HepG2 (cell line): ENCODE data around the gene F12. TPM values are rescaled to one million over a fixed set of nuclear protein-coding genes. Genes with fewer than 3 reads are reported as not detected.

Experiments used
- BRD4 ChIP-seq: sonication (generic); formaldehyde crosslinking; IDR thresholded peaks from 2 replicates; pipeline ENCODE4 v1.4.0; 2020; ENCODE audit warnings: missing genetic modification reagents
- E2F5 ChIP-seq: sonication (generic); formaldehyde crosslinking; conservative IDR thresholded peaks from 2 replicates; pipeline ENCODE4 v1.4.0; 2020; ENCODE audit warnings: missing genetic modification reagents
- EP300 ChIP-seq, 3 experiments: sonication (generic) in 1 of 3; formaldehyde crosslinking in 1 of 3; IDR thresholded peaks; 2 replicates each; pipeline versions ENCODE4 v1.5.1 to v1.6.1; 2011 to 2020; ENCODE audit warnings: low read depth in 2 of 3, low read length in 2 of 3, borderline replicate concordance in 1 of 3, improper control_type of control experiment in 1 of 3, mild to moderate bottlenecking in 1 of 3, missing genetic modification reagents in 1 of 3, moderate library complexity in 1 of 3
- FOXP1 ChIP-seq, 2 experiments: fragments of 450-650 bp in 1 of 2; IDR thresholded peaks; 2 replicates each; pipeline ENCODE4 v1.6.1; 2017 to 2018; ENCODE audit warnings: antibody characterized with exemption in 1 of 2
- KMT2B ChIP-seq: IDR thresholded peaks from 2 replicates; pipeline ENCODE4 v1.6.1; 2016; ENCODE audit warnings: missing genetic modification reagents, missing compliant biosample characterization
- NR2C2 ChIP-seq: sonication (generic); formaldehyde crosslinking; IDR thresholded peaks from 2 replicates; pipeline ENCODE4 v1.4.0; 2020; ENCODE audit warnings: missing genetic modification reagents, mild to moderate bottlenecking, moderate library complexity, borderline replicate concordance
- SATB2 ChIP-seq: sonication (generic); formaldehyde crosslinking; IDR thresholded peaks from 2 replicates; pipeline ENCODE4 v1.5.0; 2020; ENCODE audit warnings: missing genetic modification reagents
- TBP ChIP-seq: sonication (generic); formaldehyde crosslinking; IDR thresholded peaks from 2 replicates; pipeline ENCODE4 v1.5.0; 2020; ENCODE audit warnings: missing genetic modification reagents
- TCF7 ChIP-seq: sonication (generic); IDR thresholded peaks from 2 replicates; pipeline ENCODE4 v1.6.1; 2016; ENCODE audit warnings: antibody characterized with exemption, low read depth
- TGIF2 ChIP-seq: IDR thresholded peaks from 2 replicates; pipeline ENCODE4 v1.6.1; 2016; ENCODE audit warnings: control low read depth, missing compliant biosample characterization
- XBP1 ChIP-seq: sonication (generic); formaldehyde crosslinking; IDR thresholded peaks from 2 replicates; pipeline ENCODE4 v1.5.0; 2020; ENCODE audit warnings: missing genetic modification reagents
- ZBTB38 ChIP-seq: sonication (generic); formaldehyde crosslinking; IDR thresholded peaks from 2 replicates; pipeline ENCODE4 v1.5.1; 2020; ENCODE audit warnings: mild to moderate bottlenecking, missing genetic modification reagents
- ZHX2 ChIP-seq, 2 experiments: sonication (generic) in 1 of 2; formaldehyde crosslinking in 1 of 2; IDR thresholded peaks; 2 replicates each; pipeline versions ENCODE4 v1.6.1 to v1.9.0; 2014 to 2022; ENCODE audit warnings: antibody characterized with exemption in 1 of 2, borderline replicate concordance in 1 of 2, inconsistent platforms in 1 of 2, low read depth in 1 of 2, missing genetic modification reagents in 1 of 2
- ZNF292 ChIP-seq: sonication (generic); formaldehyde crosslinking; IDR thresholded peaks from 2 replicates; pipeline ENCODE4 v1.8.1; 2022; ENCODE audit warnings: mild to moderate bottlenecking, low read depth, missing genetic modification reagents, borderline replicate concordance
- ZNF34 ChIP-seq: sonication (generic); formaldehyde crosslinking; IDR thresholded peaks from 2 replicates; pipeline ENCODE4 v1.4.0; 2020; ENCODE audit warnings: mild to moderate bottlenecking, missing genetic modification reagents, borderline replicate concordance
- ZNF619 ChIP-seq: sonication (generic); formaldehyde crosslinking; IDR thresholded peaks from 2 replicates; pipeline ENCODE4 v1.4.0; 2020; ENCODE audit warnings: mild to moderate bottlenecking, missing genetic modification reagents
- ZNF878 ChIP-seq: sonication (generic); formaldehyde crosslinking; IDR thresholded peaks from 2 replicates; pipeline ENCODE4 v1.8.1; 2023; ENCODE audit warnings: mild to moderate bottlenecking, missing genetic modification reagents, moderate library complexity
- polyA plus RNA-seq, 8 experiments: library from polyadenylated mRNA; depleted of rRNA in 3 of 8; stranded (reverse) in 7 of 8; unstranded in 1 of 8; fragments of >200 nt; fragmentation: Illumina TruSeq in 4 of 8; extraction: Trizol in 4 of 8; gene quantifications; 2 replicates each; pipeline versions ENCODE4 v1.2.1 to v1.2.3, GENCODE V29; 2011 to 2016; ENCODE audit warnings: low read depth in 4 of 8, missing spikeins in 1 of 8, mixed read lengths in 1 of 8; ENCODE audit not compliant: insufficient read depth in 1 of 8
- total RNA-seq, 5 experiments: library from RNA; depleted of rRNA; stranded (reverse); fragments of >200 nt; fragmentation: Illumina TruSeq; extraction: Trizol; gene quantifications; 2 replicates each; pipeline ENCODE4 v1.2.3, GENCODE V29; 2016; ENCODE audit warnings: low read depth in 1 of 5
- TF ChIP-seq, protein P1 (sequence below): sonication (generic); formaldehyde crosslinking; IDR thresholded peaks from 2 replicates; pipeline ENCODE4 v1.5.0; 2020; ENCODE audit warnings: mild to moderate bottlenecking, missing genetic modification reagents
- TF ChIP-seq, protein P2 (sequence below): sonication (generic); formaldehyde crosslinking; IDR thresholded peaks from 2 replicates; pipeline ENCODE4 v1.5.0; 2020; ENCODE audit warnings: missing genetic modification reagents

Gene F12
- total and polyA plus RNA-seq, 2 of the 13 experiments (the other 11 are each of a cell fraction or from before 2014, with no cell fraction given): 2.5 to 3.0 TPM

DNA sequence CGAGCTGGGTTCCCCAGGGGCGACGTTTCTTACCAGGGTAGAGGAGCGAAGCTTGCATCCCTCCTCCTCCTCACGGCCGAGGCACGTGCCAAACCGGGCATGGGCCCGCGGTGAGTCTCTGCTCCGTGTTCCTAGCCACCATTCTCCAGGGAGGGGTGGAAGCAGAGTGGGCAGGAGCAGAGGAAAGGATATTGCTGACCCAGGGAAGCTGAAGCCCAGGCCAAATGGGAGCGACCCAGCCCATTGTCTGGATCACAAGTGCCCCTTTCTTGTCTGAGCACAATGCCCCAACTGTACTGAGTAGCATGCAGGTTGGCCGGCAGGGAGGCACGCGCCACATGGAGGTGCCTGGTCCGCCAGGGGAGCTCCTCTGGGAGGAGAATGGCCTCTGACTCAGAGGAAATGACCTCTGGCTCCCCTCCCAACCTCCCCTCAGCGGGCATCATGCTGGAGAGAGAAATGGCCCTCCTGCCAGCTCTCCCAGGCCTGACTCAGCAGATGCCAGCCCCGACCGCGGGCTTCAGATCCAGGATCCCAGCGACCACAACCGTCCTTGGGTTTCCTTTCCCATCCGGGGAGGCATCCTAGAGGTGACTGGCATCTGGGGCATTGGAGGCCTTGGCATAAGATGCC is 38.4 kb upstream of the F12 start (continued):
- TF ChIP-seq BRD4 (CRISPR knock-in tag) (no peak), TGIF2 (CRISPR knock-in tag) (peak; percentile 81), FOXP1 (IDR thresholded peaks at IDR 0.05) (no peak), FOXP1 (CRISPR knock-in tag; IDR thresholded peaks at IDR 0.05) (no peak), XBP1 (CRISPR knock-in tag) (no peak), TCF7 (no peak), TBP (CRISPR knock-in tag) (no peak), SATB2 (CRISPR knock-in tag) (no peak), ZNF619 (CRISPR knock-in tag) (no peak), ZNF34 (CRISPR knock-in tag) (no peak), ZNF292 (no peak), ZNF878 (CRISPR knock-in tag) (no peak), KMT2B (CRISPR knock-in tag) (peak; percentile 58; the same call in 1 of the 2 replicates), E2F5 (no peak), ZHX2 (IDR thresholded peaks at IDR 0.05; ENCODE audit: low read depth) (peak; percentile 42; the same call in 1 of the 2 replicates), ZHX2 (CRISPR knock-in tag; IDR thresholded peaks at IDR 0.05; ENCODE audit: borderline replicate concordance) (no peak), NR2C2 (CRISPR knock-in tag) (peak; percentile 80), ZBTB38 (peak; percentile 23; the same call in 1 of the 2 replicates), EP300 (IDR thresholded peaks at IDR 0.05; ENCODE audit: low read depth in 2 of 2, low read length in 2 of 2) (peak in 1 of 2 experiments; percentile 13; a peak in 1 of 4 replicates), EP300 (CRISPR knock-in tag; IDR thresholded peaks at IDR 0.05; ENCODE audit: borderline replicate concordance) (peak; percentile 35; the same call in 1 of the 2 replicates)
- TF ChIP-seq, protein P1, sequence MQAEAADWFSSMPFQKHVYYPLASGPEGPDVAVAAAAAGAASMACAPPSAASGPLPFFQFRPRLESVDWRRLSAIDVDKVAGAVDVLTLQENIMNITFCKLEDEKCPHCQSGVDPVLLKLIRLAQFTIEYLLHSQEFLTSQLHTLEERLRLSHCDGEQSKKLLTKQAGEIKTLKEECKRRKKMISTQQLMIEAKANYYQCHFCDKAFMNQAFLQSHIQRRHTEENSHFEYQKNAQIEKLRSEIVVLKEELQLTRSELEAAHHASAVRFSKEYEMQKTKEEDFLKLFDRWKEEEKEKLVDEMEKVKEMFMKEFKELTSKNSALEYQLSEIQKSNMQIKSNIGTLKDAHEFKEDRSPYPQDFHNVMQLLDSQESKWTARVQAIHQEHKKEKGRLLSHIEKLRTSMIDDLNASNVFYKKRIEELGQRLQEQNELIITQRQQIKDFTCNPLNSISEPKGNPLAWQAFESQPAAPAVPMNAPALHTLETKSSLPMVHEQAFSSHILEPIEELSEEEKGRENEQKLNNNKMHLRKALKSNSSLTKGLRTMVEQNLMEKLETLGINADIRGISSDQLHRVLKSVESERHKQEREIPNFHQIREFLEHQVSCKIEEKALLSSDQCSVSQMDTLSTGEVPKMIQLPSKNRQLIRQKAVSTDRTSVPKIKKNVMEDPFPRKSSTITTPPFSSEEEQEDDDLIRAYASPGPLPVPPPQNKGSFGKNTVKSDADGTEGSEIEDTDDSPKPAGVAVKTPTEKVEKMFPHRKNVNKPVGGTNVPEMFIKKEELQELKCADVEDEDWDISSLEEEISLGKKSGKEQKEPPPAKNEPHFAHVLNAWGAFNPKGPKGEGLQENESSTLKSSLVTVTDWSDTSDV: no peak
- TF ChIP-seq, protein P2, sequence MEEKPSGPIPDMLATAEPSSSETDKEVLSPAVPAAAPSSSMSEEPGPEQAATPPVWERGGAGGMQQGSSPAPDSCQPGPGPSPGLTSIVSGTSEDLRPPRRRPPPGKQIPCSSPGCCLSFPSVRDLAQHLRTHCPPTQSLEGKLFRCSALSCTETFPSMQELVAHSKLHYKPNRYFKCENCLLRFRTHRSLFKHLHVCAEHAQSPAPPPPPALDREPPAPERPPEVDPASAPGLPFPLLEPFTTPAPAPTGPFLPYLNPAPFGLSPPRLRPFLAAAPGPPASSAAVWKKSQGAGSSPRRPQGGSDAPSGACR (CRISPR knock-in tag): 0 out of 2 replicates have a peak, but pooled peaks have one; percentile 21
